Muscle layer of duodenum (tissue), 2 donors: Measurements from ENCODE around the gene PRKAG2.
"Not testable (repeated sequence)": the region's sequence is repeated elsewhere in the genome, so short reads cannot be mapped to it uniquely, and the experiment has no call there.

ENCODE experiments used
- H3K27ac ChIP-seq: one replicate; pipeline ENCODE4 v1.7.0; 2013; ENCODE audit warnings: mild to moderate bottlenecking, low read length
- H3K27me3 ChIP-seq: one replicate; pipeline ENCODE4 v1.7.0; 2013; ENCODE audit warnings: low read depth, mild to moderate bottlenecking, control low read depth, low read length
- H3K36me3 ChIP-seq, 2 donors: one replicate each; pipeline ENCODE4 v1.7.0; 2013; ENCODE audit warnings: low read length in 2 of 2, control low read depth in 1 of 2, mild to moderate bottlenecking in 1 of 2; ENCODE audit not compliant: insufficient read depth in 2 of 2, control insufficient read depth in 1 of 2
- H3K4me1 ChIP-seq, 2 donors: one replicate each; pipeline ENCODE4 v1.7.0; 2013; ENCODE audit warnings: low read length in 2 of 2, mild to moderate bottlenecking in 2 of 2, control low read depth in 1 of 2, moderate library complexity in 1 of 2; ENCODE audit not compliant: insufficient read depth in 2 of 2, control insufficient read depth in 1 of 2
- H3K4me3 ChIP-seq, 2 donors: one replicate each; pipeline ENCODE4 v1.7.0; 2013; ENCODE audit warnings: low read length in 2 of 2, low read depth in 1 of 2, mild to moderate bottlenecking in 1 of 2
- H3K9me3 ChIP-seq, 2 donors: one replicate each; pipeline ENCODE4 v1.7.0; 2013; ENCODE audit warnings: low read length in 2 of 2, control low read depth in 1 of 2, mild to moderate bottlenecking in 1 of 2; ENCODE audit not compliant: control insufficient read depth in 1 of 2
- donor health status: healthy.

PRKAG2 gene

DNA sequence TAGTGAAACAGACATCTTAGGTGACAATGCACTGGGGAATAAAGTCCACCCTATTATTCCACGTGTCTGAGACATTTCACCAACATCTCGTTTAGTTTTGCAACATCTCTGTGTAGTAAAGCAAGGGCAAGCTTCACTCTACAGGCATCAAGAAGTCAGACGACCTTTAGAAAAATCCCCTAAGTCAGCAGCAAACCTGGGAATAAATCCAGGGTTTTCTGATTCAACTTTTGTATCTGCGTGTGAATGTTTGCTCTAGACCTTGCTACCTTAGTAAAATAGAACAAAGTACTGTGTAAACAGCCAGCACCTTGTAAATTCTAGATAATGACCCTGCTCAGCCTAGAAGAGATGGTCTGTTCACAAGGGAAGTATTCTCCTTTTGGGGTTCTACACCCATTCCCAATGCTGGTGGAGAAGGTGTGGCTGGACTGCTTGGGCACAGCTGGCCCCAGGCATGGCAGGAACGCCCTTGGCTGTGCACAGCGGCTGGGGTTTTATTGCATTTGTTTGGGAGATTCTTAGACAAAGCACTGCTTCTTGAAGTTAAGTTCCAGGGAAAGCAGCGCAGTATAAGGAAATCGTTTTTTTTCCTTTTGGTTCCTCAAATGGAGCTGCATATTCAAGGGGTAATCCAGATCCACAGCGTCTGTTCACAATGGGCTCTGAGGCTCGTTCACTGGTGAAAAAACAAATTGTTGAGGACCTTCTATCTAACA, 41.0 kb upstream of the PRKAG2 start:
- H3K27ac ChIP-seq: no peak overlapping the region
- H3K4me3 ChIP-seq: no peak overlapping the region
- H3K9me3 ChIP-seq: peaks cover 0 to 9% of the 10 kb centered on the region in 2 donors
- H3K36me3 ChIP-seq: no peaks in the 10 kb centered on the region
- H3K27me3 ChIP-seq: no peaks in the 10 kb centered on the region
- H3K4me1 ChIP-seq: no peaks in the 10 kb centered on the region

DNA sequence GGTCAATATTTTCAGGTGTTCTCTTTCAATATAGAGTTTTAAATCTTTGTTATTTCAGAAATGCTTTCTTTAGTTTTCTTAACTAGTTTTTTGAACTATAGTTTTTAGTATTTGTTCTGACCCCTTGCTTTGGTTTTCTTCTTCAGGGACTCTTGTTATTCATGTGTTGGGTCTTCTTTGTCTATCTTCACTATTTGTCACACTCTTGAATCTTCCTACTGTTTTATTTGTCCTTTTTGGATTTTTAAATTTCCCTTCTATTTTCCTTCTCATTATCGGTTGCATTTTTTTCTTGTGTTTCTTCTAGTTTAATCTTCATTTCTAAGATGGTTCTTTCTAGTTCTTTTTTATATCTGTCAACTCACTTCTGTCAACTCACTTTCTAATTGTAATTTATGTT, 37.1 kb upstream of the PRKAG2 start:
- H3K4me1 ChIP-seq: no peaks in the 10 kb centered on the region
- H3K27me3 ChIP-seq: no peaks in the 10 kb centered on the region
- peaks cover 0 to 9% of the 10 kb centered on the region in 2 donors for H3K9me3 ChIP-seq
- H3K27ac ChIP-seq: no peak overlapping the region
- H3K36me3 ChIP-seq: no peaks in the 10 kb centered on the region
- no peak overlapping the region for H3K4me3 ChIP-seq

DNA sequence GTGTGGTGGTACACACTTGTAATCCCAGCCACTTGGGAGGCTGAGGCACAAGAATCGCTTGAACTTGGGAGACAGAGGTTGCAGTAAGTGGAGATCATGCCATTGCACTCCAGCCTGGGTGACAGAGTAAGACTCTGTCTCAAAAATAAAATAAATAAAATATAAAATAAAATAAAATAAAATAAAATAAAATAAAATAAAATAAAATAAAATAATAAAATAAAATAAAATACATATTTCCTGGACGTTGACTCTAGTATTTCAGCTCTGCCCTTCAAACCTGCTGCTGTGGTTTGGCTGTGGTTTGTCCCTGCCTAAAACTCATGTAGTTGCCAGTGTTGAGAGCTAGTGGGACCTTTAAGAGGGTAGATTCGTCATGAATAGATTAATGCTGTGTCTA, 33.7 kb upstream of the PRKAG2 start:
- not testable (repeated sequence) for H3K36me3 ChIP-seq, H3K27me3 ChIP-seq, H3K9me3 ChIP-seq, H3K4me3 ChIP-seq, H3K4me1 ChIP-seq, H3K27ac ChIP-seq

DNA sequence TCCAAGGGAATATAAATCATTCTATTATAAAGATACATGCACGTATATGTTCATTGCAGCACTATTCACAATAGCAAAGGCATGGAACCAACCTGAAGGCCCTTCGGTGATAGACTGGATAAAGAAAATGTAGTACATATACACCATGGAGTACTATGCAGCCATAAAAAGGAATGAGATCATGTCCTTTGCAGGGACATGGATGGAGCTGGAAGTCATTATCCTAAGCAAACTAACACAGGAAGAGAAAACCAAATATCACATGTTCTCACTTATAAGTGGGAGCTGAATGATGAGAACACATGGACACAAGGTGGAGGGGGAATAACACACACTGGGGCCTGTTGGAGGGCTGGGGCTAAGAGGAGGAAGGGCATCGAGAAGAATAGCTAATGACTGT, 30.2 kb upstream of the PRKAG2 start:
- H3K9me3 ChIP-seq, H3K4me3 ChIP-seq, H3K27ac ChIP-seq, H3K27me3 ChIP-seq, H3K4me1 ChIP-seq, H3K36me3 ChIP-seq: not testable (repeated sequence)

DNA sequence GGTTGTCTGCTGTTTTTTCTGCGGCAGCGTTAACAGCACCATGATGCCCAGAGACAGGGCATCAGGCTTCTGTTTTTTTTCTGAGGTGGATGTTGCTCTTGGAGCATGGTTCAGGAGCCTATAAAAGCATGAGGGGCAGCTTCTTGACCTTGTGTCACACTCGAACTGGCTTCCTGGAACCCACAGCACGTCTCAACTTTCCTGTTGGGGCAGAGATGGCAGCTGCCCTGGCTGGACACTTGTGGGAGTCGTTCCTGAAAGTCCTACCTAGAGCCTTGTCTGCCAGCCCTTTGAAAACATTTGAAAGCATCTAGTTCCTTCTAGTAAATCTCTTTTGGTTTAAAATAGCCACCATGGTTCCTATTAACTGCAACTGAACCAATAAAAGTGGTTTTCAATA, 28.9 kb upstream of the PRKAG2 start:
- Histone ChIP-seq H3K4me3 (no peak overlapping the region), H3K27ac (no peak overlapping the region), H3K4me1 (no peaks in the 10 kb centered on the region), H3K9me3 (no peaks in the 10 kb centered on the region), H3K36me3 (no peaks in the 10 kb centered on the region), H3K27me3 (no peaks in the 10 kb centered on the region)

DNA sequence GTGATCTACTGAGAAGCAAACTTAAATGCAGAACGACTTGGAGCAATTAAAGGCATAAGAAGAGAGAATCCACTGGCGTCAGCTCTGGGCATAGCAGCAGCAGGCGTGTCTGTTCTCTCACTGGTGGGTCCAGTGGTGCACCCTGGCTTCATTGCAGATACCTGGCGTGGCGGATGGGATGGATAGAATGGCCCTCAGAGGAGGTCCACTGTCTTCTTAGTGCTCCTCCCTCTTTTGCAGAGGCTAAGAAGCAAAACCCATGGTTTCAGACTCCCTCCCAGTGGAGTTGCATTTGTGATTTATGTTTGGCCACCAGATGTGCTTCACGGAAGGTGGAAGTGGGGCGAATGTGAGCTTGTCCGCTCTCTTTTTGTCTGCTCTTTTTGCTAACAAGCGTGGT, 28.4 kb upstream of the PRKAG2 start:
- H3K27ac ChIP-seq: no peak overlapping the region
- H3K4me1 ChIP-seq: no peaks in the 10 kb centered on the region
- no peaks in the 10 kb centered on the region for H3K36me3 ChIP-seq
- no peaks in the 10 kb centered on the region for H3K27me3 ChIP-seq
- H3K9me3 ChIP-seq: no peaks in the 10 kb centered on the region
- H3K4me3 ChIP-seq: no peak overlapping the region

DNA sequence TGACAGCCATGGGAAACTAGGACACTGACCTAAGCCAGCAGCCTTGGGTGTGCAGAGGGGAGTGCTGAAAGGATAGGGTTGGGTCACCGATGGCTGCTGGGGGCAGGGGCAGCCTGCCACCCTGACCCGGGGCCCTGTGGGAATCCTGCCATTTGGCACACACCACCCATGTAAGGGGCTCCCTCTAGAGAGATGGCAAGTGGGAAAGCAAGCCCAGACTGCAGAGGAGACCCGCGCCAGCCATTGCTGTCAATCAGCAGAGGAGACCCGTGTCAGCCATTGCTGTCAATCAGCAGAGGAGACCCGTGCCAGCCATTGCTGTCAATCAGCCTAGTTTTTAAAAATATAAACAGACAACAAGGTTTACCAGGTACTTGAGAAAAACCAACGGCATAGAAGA, 27.4 kb upstream of the PRKAG2 start:
- Histone ChIP-seq H3K36me3 (no peaks in the 10 kb centered on the region), H3K4me3 (no peak overlapping the region)

DNA sequence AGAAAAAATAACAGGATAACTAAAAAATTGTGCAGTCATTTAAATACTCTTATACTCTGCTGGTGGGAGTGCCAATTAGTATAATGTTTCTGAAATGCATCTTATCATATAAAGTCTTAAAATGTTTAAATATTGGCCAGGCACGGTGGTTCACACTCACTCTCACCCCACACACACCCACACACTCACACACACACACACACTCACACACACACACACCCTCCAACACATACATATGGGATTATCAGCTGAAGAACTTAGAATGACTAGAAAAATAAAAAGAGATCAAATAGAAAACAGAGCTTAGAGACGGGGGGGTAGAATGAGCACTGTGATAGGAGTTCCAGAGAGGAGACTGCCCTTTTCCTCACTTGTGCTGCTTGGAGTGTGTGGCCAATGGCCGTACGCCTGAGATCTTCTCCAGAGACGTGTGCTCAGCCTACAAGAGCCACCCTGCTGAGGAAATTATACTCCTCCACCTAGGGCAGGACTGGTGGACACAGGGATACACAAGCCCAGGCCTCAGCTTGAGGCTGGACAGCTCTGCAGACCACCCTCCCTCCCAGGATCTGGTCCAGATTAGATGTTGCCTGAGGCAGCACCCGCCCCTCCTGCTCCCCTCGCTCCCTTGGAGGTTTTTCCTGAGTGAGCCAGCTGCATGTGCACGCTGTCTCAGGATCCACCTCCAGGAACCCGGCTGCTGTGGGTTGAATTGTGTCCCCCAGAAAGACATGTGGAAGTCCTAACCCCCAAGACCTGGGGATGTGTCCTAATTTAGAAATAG, 26.5 kb upstream of the PRKAG2 start:
- Histone ChIP-seq H3K4me1 (no peaks in the 10 kb centered on the region), H3K36me3 (no peaks in the 10 kb centered on the region), H3K9me3 (no peaks in the 10 kb centered on the region), H3K27ac (no peak overlapping the region), H3K4me3 (no peak overlapping the region), H3K27me3 (peaks cover 6% of the 10 kb centered on the region)

More for the DNA sequence above, 27.4 kb upstream of the PRKAG2 start:
- H3K4me1 ChIP-seq: no peaks in the 10 kb centered on the region
- no peak overlapping the region for H3K27ac ChIP-seq
- peaks cover 6% of the 10 kb centered on the region for H3K27me3 ChIP-seq
- no peaks in the 10 kb centered on the region for H3K9me3 ChIP-seq

DNA sequence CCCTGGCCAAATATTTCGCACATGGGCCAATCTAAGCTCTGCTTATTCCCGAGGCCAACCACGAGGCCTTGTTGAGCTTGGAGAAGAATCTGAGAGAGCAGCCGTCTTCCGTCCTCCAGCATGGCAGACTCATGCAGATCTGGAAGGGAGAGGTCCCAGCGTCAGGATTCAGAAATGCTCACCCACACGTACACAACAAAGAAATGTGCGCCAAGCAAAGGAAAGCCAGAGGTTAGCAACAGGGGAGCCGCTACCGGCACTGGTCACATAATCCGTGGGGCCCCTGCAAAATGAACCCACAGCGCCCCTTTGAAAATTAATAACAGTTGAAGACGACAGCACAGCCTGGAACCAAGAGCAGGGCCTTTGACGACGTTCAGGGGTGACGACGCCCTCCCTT, 25.4 kb upstream of the PRKAG2 start:
- H3K36me3 ChIP-seq: no peaks in the 10 kb centered on the region
- H3K9me3 ChIP-seq: no peaks in the 10 kb centered on the region
- H3K4me3 ChIP-seq: no peak overlapping the region
- no peak overlapping the region for H3K27ac ChIP-seq
- H3K4me1 ChIP-seq: no peaks in the 10 kb centered on the region
- H3K27me3 ChIP-seq: peaks cover 6% of the 10 kb centered on the region

DNA sequence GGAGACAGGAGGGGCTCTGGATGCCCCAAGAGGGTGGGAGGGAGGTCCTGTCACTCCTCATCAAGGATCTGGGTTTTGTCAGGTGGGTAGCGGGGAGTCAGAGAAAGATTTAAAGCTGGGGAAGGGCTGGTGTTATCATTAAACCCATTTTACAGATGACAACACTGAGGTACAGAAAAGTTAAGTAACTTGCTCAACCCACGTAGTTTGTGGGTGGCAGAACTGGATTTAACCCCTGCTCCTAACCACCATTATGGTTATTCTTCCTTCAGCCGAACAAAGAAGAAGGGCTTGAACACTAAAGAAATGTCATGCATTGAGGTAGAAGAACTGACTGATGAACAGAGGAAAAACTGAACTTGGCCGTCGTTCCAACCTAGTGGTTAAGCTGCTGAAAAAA, 24.9 kb upstream of the PRKAG2 start:
- H3K4me3 ChIP-seq: no peak overlapping the region
- H3K27ac ChIP-seq: peak overlapping the region; percentile 36
- H3K36me3 ChIP-seq: no peaks in the 10 kb centered on the region
- H3K4me1 ChIP-seq: no peaks in the 10 kb centered on the region
- no peaks in the 10 kb centered on the region for H3K9me3 ChIP-seq
- peaks cover 6% of the 10 kb centered on the region for H3K27me3 ChIP-seq

DNA sequence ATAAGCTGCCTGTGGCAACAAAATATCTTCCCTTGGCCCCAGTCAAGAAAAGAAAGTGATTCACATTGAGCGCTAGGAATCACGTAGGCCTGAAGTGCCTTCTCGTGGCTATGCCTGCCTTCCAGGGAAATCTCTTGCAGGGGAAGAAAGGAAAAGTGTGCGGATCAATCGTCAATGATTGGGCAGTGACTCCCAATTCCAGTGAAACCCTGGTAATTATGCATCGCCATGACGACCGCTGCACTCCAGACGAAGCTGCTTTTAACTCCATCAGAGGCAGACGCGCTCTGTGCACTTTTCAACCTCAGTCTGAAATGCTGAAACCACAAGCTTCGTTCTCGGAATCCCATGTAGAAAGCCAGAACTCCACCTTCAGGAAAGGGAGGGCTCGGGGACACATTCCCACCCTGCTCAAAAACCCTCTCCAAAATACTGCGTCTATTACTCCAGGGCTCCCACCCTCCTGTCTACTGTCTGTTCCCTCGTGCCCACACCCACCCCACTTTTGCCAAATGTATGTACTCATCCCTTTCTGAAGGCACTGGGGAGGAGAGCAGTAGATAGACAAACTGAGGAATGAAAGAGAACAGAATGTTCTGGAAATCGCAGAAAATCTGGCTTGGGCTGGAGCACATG, 24.2 kb upstream of the PRKAG2 start:
- no peaks in the 10 kb centered on the region for H3K4me1 ChIP-seq
- H3K27ac ChIP-seq: peak overlapping the region; percentile 36
- H3K9me3 ChIP-seq: no peaks in the 10 kb centered on the region
- H3K36me3 ChIP-seq: no peaks in the 10 kb centered on the region
- H3K27me3 ChIP-seq: peaks cover 6% of the 10 kb centered on the region
- H3K4me3 ChIP-seq: no peak overlapping the region
